Measurements from ENCODE around the gene XG. TPM values are rescaled to one million over a fixed set of nuclear protein-coding genes. Genes with fewer than 3 reads are reported as not detected.

Gene XG
- total and polyA plus RNA-seq, 2 of the 4 experiments (the other 2 are of a cell fraction) = under 0.01 TPM; not detected in 1

- Histone ChIP-seq H3K23ac (ENCODE audit: low read depth, low read length) (no peak overlapping the region), H4K20me1 (ENCODE audit: insufficient read depth, low read length) (no peaks in the 10 kb centered on the region), H3K9me1 (ENCODE audit: insufficient read depth, low read length) (no peaks in the 10 kb centered on the region), H3K9me3 (ENCODE audit: control insufficient read depth, insufficient read depth, low read length) (no peaks in the 10 kb centered on the region), H4K5ac (ENCODE audit: low read depth, low read length) (no peak overlapping the region), H3K18ac (ENCODE audit: low read depth, low read length) (no peak overlapping the region), H2AK5ac (ENCODE audit: low read depth, low read length) (no peak overlapping the region), H3K14ac (replicated peaks; ENCODE audit: low read depth, low read length) (no peak overlapping the region), H3K9ac (ENCODE audit: low read depth, low read length) (no peak overlapping the region), H2BK120ac (ENCODE audit: low read depth, low read length) (no peak overlapping the region), H2AK9ac (replicated peaks; ENCODE audit: low read depth, low read length, poor library complexity) (no peak overlapping the region), H3K56ac (ENCODE audit: extremely low read depth, insufficient read depth, low read length) (no peak overlapping the region), H4K8ac (ENCODE audit: low read depth in 2 of 2, low read length in 2 of 2) (no peak overlapping the region), H2BK15ac (ENCODE audit: low read depth, low read length) (no peak overlapping the region), H3K4ac (ENCODE audit: low read depth, low read length) (no peak overlapping the region), H3K79me1 (ENCODE audit: low read depth in 1 of 2, low read length in 2 of 2) (no peaks in the 10 kb centered on the region), H3K4me1 (ENCODE audit: control insufficient read depth, insufficient read depth, low read length) (no peaks in the 10 kb centered on the region), H3K27ac (ENCODE audit: insufficient read depth, low read length) (no peak overlapping the region), H2BK5ac (ENCODE audit: low read depth, low read length, poor library complexity, severe bottlenecking) (no peak overlapping the region), H3K27me3 (ENCODE audit: control insufficient read depth, insufficient read depth, low read length) (no peaks in the 10 kb centered on the region; the same call in 1 of the 2 replicates), H3K4me3 (ENCODE audit: insufficient read depth, low read depth, low read length) (no peak overlapping the region), H2AFZ (replicated peaks; ENCODE audit: low read length, poor library complexity) (no peak overlapping the region), H3K4me2 (ENCODE audit: low read depth, low read length) (no peak overlapping the region), H3K36me3 (ENCODE audit: control insufficient read depth, insufficient read depth, low read length) (no peaks in the 10 kb centered on the region), H4K91ac (ENCODE audit: insufficient read depth, low read depth, low read length) (no peak overlapping the region), H2BK20ac (ENCODE audit: low read depth, low read length) (no peak overlapping the region)
- no CpG with 5 or more reads among the region's 5 CpGs for WGBS, 2 experiments (ENCODE audit: extremely low coverage in 2 of 2, insufficient read length in 1 of 2)
- ChIA-PET POLR2A (ENCODE audit: unreplicated experiment) (no interaction called here), CTCF (no interaction called here)
- DNase-seq (no peak), ATAC-seq (ENCODE audit: low read depth) (no peak)
- dilution Hi-C loops (cut with HindIII; ENCODE audit: low sequenced_read_pairs, unreplicated experiment) = no loop called here
- TF ChIP-seq CTCF (conservative IDR thresholded peaks at IDR 0.05; ENCODE audit: low read depth, low read length) (no peak), POLR2A (IDR thresholded peaks at IDR 0.05; ENCODE audit: low read depth, low read length) (no peak), ELK1 (IDR thresholded peaks at IDR 0.05; ENCODE audit: borderline replicate concordance, low read depth, low read length) (no peak), CHD1 (IDR thresholded peaks at IDR 0.05; ENCODE audit: low read depth, low read length) (no peak), MAFK (IDR thresholded peaks at IDR 0.05; ENCODE audit: low read depth, low read length) (no peak), FOS (IDR thresholded peaks at IDR 0.05; ENCODE audit: low read depth, low read length) (no peak), MAZ (IDR thresholded peaks at IDR 0.05; ENCODE audit: borderline replicate concordance, low read depth, low read length) (no peak), BHLHE40 (IDR thresholded peaks at IDR 0.05; ENCODE audit: low read depth, low read length) (no peak), CEBPB (IDR thresholded peaks at IDR 0.05; ENCODE audit: low read depth, low read length) (no peak), RCOR1 (IDR thresholded peaks at IDR 0.05; ENCODE audit: insufficient replicate concordance, low read length) (no peak), MXI1 (IDR thresholded peaks at IDR 0.05; ENCODE audit: borderline replicate concordance, low read depth, low read length) (no peak), RAD21 (IDR thresholded peaks at IDR 0.05; ENCODE audit: low read length) (no peak), SMC3 (IDR thresholded peaks at IDR 0.05; ENCODE audit: low read depth, low read length) (no peak), RFX5 (IDR thresholded peaks at IDR 0.05; ENCODE audit: low read depth, low read length) (no peak), NFE2L2 (IDR thresholded peaks at IDR 0.05; ENCODE audit: low read depth, low read length) (no peak), USF2 (IDR thresholded peaks at IDR 0.05; ENCODE audit: low read depth, low read length) (no peak)
- no TSS peak for BruUV-seq (replicated peaks)
- intact Hi-C loops (cut with micrococcal nuclease) = loop anchor here (5.0 to 10.0 kb wide), 2 partner anchors 1164 to 1356 kb away; partner anchors contain the start of gene ASMTL
- in situ Hi-C loops (cut with MboI; ENCODE audit: low sequenced_read_pairs) = loop anchor here (25.0 kb wide), 1 partner anchor 1349 kb away; the partner anchor contains the start of gene ASMTL
These were observed 59.4 kb downstream of the XG start for GRCh38 chrX:2811271-2811670.

Data from IMR-90 (cell line).